HFF-Myc (cell line): ENCODE data around the gene SMYD3.
A peak's percentile ranks its signal among the peaks of the same experiment; 100 is the strongest.

Experiments used
- DNase-seq: peaks from one replicate; pipeline ENCODE4 v3.0.0-alpha.2; 2011; ENCODE audit warnings: low read depth; ENCODE audit errors: extremely low read depth
- H3K4me3 ChIP-seq: replicated peaks from 2 replicates; pipeline ENCODE4 v1.5.1; 2011; ENCODE audit warnings: low read depth, mild to moderate bottlenecking, control low read depth, low read length
- TF ChIP-seq, protein P1 (sequence below): IDR thresholded peaks from 2 replicates; pipeline ENCODE4 v1.5.1; 2012; ENCODE audit warnings: mild to moderate bottlenecking, low read depth, low read length, control low read depth; ENCODE audit errors: missing control alignments

SMYD3 gene

GRCh38 chr1:246067432-246068216 lies 439.5 kb downstream of the SMYD3 start:
- TF ChIP-seq, protein P1, sequence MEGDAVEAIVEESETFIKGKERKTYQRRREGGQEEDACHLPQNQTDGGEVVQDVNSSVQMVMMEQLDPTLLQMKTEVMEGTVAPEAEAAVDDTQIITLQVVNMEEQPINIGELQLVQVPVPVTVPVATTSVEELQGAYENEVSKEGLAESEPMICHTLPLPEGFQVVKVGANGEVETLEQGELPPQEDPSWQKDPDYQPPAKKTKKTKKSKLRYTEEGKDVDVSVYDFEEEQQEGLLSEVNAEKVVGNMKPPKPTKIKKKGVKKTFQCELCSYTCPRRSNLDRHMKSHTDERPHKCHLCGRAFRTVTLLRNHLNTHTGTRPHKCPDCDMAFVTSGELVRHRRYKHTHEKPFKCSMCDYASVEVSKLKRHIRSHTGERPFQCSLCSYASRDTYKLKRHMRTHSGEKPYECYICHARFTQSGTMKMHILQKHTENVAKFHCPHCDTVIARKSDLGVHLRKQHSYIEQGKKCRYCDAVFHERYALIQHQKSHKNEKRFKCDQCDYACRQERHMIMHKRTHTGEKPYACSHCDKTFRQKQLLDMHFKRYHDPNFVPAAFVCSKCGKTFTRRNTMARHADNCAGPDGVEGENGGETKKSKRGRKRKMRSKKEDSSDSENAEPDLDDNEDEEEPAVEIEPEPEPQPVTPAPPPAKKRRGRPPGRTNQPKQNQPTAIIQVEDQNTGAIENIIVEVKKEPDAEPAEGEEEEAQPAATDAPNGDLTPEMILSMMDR: no peak
- peak; percentile 44 for DNase-seq
- peak overlapping the region; percentile 22 for H3K4me3 ChIP-seq

DNA sequence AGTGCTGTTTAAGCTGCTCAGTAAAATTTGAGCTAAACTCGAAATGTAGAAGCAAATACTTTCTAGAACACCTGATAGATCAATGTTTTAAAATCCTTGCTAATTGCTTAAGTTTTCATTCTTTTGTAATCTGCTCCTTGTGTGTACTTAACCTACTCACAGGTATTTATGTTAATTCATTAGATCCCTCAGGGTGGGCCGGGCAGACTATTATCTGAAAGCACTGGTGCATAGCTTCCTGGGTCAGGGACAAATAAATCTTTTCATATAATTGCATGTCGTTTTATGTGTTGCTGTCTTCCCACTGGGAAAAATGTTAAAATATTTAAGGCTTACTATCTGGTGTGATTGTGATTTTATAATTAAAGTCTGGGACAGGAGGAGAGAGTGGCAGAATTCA lies 440.5 kb downstream of the SMYD3 start:
- H3K4me3 ChIP-seq: no peak overlapping the region
- DNase-seq: no peak
- TF ChIP-seq, protein P1: no peak

GRCh38 chr1:246065592-246065991 lies 441.5 kb downstream of the SMYD3 start:
- no peak overlapping the region for H3K4me3 ChIP-seq
- TF ChIP-seq, protein P1: no peak
- no peak for DNase-seq

DNA sequence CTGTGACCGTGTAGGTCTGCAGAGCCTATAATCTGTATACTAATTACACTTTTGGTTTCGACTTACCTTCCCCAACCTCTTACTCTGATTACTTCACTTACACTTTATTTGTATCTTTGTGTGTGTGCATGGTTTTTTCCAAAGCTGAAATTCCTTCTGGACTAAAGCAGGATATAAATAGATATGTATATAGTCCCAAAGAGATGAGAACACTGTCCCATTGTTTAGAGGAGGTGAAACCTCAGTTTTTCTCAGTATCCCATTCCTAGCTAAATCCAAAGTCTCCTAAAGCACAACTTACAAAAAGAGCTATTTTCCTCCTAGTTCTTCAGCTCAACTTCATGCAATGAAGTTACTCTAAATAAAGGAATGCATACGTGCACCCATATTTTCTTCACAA lies 442.2 kb downstream of the SMYD3 start:
- no peak for DNase-seq
- TF ChIP-seq, protein P1: no peak
- H3K4me3 ChIP-seq: no peak overlapping the region

DNA sequence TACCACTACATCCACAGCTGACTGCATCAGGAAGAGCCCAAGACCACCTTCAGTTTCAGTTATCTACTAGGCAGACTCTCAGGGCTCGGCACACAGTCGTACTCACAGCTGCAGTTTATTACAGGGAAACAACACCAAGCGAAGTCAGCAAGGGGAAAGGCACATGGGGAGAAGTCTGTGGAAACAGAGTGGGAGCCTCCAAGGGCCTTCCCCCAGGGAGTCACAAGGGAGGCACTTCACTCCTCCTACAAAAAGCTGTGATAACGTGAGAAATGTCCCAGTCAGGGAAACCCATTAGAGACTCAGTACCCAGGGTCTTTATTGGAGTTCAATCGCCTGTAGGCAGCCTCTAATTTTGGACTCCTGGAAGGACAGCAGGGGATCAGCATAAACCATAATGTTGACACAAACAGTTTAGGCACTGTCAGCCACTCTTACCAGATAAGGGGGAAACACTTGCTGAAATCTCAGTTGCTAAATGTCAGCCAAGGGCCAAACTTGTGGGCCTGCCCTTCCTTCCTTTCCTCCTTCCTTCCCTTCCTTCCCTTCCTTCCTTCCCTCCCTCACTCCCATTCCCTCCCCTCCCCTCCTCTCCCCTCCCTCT lies 444.0 kb downstream of the SMYD3 start:
- no peak overlapping the region for H3K4me3 ChIP-seq
- TF ChIP-seq, protein P1: no peak
- DNase-seq: no peak

DNA sequence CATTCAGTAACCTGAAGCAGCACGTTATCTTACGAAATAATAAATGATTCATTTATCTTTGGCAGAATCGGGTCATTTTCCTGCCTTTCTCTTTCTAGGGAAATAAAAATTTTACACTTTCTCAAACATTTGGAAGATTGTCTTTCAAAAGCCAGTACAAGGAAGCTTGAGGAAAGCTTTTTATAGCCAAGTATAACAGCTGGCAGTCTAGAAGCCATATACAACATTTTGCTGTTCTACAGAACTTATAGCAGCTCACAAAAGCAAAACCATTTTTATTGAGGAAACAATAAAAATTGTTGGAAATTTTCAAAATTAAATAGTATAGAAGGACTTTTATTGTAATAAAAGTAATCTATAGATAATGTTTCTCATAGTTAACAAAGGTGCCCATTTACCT lies 448.6 kb downstream of the SMYD3 start:
- TF ChIP-seq, protein P1: no peak

More for the DNA sequence above, 448.6 kb downstream of the SMYD3 start:
- no peak for DNase-seq
- no peak overlapping the region for H3K4me3 ChIP-seq
